Panc1 (cell line): Measurements from ENCODE around the gene SKAP1. TPM values are rescaled to one million over a fixed set of nuclear protein-coding genes. Genes with fewer than 3 reads are reported as not detected.
A peak's percentile ranks its signal among the peaks of the same experiment; 100 is the strongest.

Source experiments
- ATAC-seq: fragments of 200-7000 bp; cut with Tn5 transposase; 2 replicates; pipeline ENCODE4 v1.9.1; 2020; ENCODE audit warnings: mild to moderate bottlenecking, moderate library complexity
- BruUV-seq: library from RNA; stranded (reverse); fragments of 400-500 nt; replicated peaks from 2 replicates; lab custom pipeline; 2021; lab: Mats Ljungman, UMichigan
- CTCF ChIA-PET: fragments of 300-600 bp; sonication (Branson Sonifier 250); formaldehyde crosslinking; loops from one replicate; lab custom pipeline; 2022; ENCODE audit warnings: antibody characterized with exemption; lab: Charles Lee
- POLR2A ChIA-PET: fragments of 300-600 bp; sonication (Branson Sonifier 250); formaldehyde crosslinking; loops from one replicate; lab custom pipeline; 2022; ENCODE audit warnings: antibody characterized with exemption; lab: Charles Lee
- DNase-seq: peaks from one replicate; pipeline ENCODE4 v3.0.0-alpha.2; 2010; ENCODE audit warnings: low read depth, low spot score
- H3K27ac ChIP-seq: 2 replicates; pipeline ENCODE4 v1.5.1; 2011; ENCODE audit warnings: mild to moderate bottlenecking, low read length, inconsistent platforms
- H3K27me3 ChIP-seq: fragments of 200-500 bp; sonication (Bioruptor generic); 2 replicates; pipeline ENCODE4 v1.6.0; 2014; ENCODE audit warnings: low read length, inconsistent platforms; ENCODE audit not compliant: control insufficient read depth, insufficient read depth
- H3K36me3 ChIP-seq: fragments of 200-500 bp; sonication (Bioruptor generic); 2 replicates; pipeline ENCODE4 v1.5.1; 2014; ENCODE audit warnings: inconsistent platforms, mild to moderate bottlenecking, low read length, moderate library complexity; ENCODE audit not compliant: control insufficient read depth, insufficient read depth
- H3K4me1 ChIP-seq: 2 replicates; pipeline ENCODE4 v1.5.1; 2011; ENCODE audit warnings: inconsistent platforms, mild to moderate bottlenecking, low read length, moderate library complexity; ENCODE audit not compliant: control insufficient read depth, insufficient read depth
- H3K4me3 ChIP-seq, 2 experiments: 2 replicates each; pipeline ENCODE4 v1.5.1; 2011 to 2012; ENCODE audit warnings: low read depth in 2 of 2, low read length in 2 of 2, mild to moderate bottlenecking in 2 of 2, inconsistent platforms in 1 of 2, moderate library complexity in 1 of 2
- H3K9me3 ChIP-seq: fragments of 200-500 bp; sonication (Bioruptor generic); 2 replicates; pipeline ENCODE4 v1.5.1; 2014; ENCODE audit warnings: low read depth, mild to moderate bottlenecking, inconsistent platforms, low read length, moderate library complexity; ENCODE audit not compliant: control insufficient read depth, insufficient read depth
- POLR2AphosphoS5 ChIP-seq: IDR thresholded peaks from 2 replicates; pipeline ENCODE4 v1.6.1; 2012; ENCODE audit warnings: mild to moderate bottlenecking, low read depth, low read length, moderate library complexity
- SIN3A ChIP-seq: IDR thresholded peaks from 2 replicates; pipeline ENCODE4 v1.6.1; 2012; ENCODE audit warnings: low read depth, mild to moderate bottlenecking, low read length, moderate library complexity, borderline replicate concordance; ENCODE audit not compliant: insufficient read depth
- TCF7L2 ChIP-seq: IDR thresholded peaks from 2 replicates; pipeline ENCODE4 v1.6.1; 2011; ENCODE audit warnings: mild to moderate bottlenecking, low read depth, low read length, inconsistent platforms
- in situ Hi-C: cut with HindIII; loops from 2 replicates; pipeline ENCODE4 v1.10.0; 2016; ENCODE audit warnings: low sequenced_read_pairs, low pct_unique_long_range_greater_than_20kb
- intact Hi-C: fragments of 100-400 bp; cut with micrococcal nuclease; formaldehyde crosslinking; loops from one replicate; pipeline ENCODE4 v1.10.0; 2022; ENCODE audit not compliant: unreplicated experiment
- total RNA-seq: library from RNA; stranded (reverse); gene quantifications from one replicate; pipeline ENCODE4 v1.2.1, GENCODE V29; 2021; ENCODE audit not compliant: unreplicated experiment
- TF ChIP-seq, protein P1 (sequence below), 2 experiments: IDR thresholded peaks; 2 replicates each; pipeline ENCODE4 v1.6.1; 2011 to 2012; ENCODE audit warnings: low read depth in 2 of 2, control low read depth in 1 of 2, low read length in 1 of 2, mild to moderate bottlenecking in 1 of 2, moderate library complexity in 1 of 2; ENCODE audit not compliant: insufficient read depth in 1 of 2
- TF ChIP-seq, protein P2 (sequence below): fragments of 450-650 bp; IDR thresholded peaks from 2 replicates; pipeline ENCODE4 v1.5.1; 2017; ENCODE audit warnings: mild to moderate bottlenecking

Gene SKAP1
- total RNA-seq, 1 experiment from 2014 or later = 0.90 TPM

DNA sequence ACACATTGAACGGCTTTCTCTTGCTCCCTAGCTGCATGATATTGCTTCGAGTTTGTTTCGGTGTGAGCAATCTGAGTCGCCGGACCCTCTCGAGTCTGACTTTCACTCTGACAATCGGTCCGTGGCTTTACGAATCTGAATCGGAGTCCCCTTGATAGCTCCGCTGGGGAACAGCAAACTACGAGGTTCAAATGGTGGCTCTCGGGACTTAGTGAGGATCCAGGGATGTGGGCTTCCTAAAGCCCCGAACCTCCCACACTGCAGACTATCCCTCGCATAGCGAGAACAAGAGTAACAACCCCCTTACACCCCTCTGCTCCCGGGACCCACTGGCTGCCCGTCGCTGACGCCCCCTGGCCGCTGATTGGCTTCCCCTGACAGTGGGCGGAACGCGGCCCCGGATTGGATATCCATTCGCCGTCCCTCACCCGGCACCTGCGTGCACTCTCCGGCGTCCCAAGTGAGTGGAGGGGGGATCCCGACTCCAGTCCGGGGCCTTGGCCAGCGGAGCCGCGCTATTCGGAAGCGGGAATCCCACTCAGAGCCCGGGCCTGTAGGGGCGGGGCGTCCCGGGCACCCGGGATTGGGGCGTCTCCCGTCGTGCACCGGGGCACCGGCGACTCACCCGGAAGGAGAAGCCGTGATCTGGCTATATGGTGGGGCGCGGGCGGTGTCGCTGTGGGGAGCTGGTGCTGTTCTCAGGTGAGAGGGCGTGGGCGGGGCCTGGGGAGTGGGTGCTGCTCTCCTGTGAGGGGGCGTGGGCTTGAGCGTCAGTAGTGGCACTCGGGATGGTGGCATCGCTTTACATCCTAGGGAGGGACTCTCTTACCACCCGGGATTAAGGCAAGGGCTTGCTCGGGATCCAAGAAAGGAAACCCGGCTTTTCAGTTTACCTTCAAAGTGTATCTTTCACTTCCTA lies 322.6 kb downstream of the SKAP1 start, which contains the start of gene SNX11:
TSS of gene SNX11 (plus strand) at position 630 of the 919 bp plus-strand sequence. CDS start 4,278 bp downstream, outside the sequence.
- TF ChIP-seq, protein P1, sequence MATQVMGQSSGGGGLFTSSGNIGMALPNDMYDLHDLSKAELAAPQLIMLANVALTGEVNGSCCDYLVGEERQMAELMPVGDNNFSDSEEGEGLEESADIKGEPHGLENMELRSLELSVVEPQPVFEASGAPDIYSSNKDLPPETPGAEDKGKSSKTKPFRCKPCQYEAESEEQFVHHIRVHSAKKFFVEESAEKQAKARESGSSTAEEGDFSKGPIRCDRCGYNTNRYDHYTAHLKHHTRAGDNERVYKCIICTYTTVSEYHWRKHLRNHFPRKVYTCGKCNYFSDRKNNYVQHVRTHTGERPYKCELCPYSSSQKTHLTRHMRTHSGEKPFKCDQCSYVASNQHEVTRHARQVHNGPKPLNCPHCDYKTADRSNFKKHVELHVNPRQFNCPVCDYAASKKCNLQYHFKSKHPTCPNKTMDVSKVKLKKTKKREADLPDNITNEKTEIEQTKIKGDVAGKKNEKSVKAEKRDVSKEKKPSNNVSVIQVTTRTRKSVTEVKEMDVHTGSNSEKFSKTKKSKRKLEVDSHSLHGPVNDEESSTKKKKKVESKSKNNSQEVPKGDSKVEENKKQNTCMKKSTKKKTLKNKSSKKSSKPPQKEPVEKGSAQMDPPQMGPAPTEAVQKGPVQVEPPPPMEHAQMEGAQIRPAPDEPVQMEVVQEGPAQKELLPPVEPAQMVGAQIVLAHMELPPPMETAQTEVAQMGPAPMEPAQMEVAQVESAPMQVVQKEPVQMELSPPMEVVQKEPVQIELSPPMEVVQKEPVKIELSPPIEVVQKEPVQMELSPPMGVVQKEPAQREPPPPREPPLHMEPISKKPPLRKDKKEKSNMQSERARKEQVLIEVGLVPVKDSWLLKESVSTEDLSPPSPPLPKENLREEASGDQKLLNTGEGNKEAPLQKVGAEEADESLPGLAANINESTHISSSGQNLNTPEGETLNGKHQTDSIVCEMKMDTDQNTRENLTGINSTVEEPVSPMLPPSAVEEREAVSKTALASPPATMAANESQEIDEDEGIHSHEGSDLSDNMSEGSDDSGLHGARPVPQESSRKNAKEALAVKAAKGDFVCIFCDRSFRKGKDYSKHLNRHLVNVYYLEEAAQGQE (IDR thresholded peaks at IDR 0.05; ENCODE audit: insufficient read depth in 1 of 2, low read depth in 2 of 2, low read length in 1 of 2) = no peak
- TF ChIP-seq TCF7L2 (no peak), POLR2AphosphoS5 (no peak; the same call in 1 of the 2 replicates), SIN3A (0 out of 2 replicates have a peak, but pooled peaks have one; percentile 69)
- TF ChIP-seq, protein P2, sequence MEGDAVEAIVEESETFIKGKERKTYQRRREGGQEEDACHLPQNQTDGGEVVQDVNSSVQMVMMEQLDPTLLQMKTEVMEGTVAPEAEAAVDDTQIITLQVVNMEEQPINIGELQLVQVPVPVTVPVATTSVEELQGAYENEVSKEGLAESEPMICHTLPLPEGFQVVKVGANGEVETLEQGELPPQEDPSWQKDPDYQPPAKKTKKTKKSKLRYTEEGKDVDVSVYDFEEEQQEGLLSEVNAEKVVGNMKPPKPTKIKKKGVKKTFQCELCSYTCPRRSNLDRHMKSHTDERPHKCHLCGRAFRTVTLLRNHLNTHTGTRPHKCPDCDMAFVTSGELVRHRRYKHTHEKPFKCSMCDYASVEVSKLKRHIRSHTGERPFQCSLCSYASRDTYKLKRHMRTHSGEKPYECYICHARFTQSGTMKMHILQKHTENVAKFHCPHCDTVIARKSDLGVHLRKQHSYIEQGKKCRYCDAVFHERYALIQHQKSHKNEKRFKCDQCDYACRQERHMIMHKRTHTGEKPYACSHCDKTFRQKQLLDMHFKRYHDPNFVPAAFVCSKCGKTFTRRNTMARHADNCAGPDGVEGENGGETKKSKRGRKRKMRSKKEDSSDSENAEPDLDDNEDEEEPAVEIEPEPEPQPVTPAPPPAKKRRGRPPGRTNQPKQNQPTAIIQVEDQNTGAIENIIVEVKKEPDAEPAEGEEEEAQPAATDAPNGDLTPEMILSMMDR = no peak
- POLR2A ChIA-PET = interaction anchor here (0.5 to 1.0 kb wide), 4 partner anchors 12 to 254 kb away, joined by 3 read pairs; no protein-coding TSS in a partner anchor
- CTCF ChIA-PET = interaction anchor here (0.5 to 1.4 kb wide), 6 partner anchors 10 to 82 kb away, joined by 3 to 8 read pairs (median 4); no protein-coding TSS in a partner anchor
- Histone ChIP-seq H3K27ac (peak within 1 kb of the TSS; percentile 96), H3K4me3 (peak within 1 kb of the TSS; percentile 95 to 97), H3K36me3 (peaks cover 3% of the 10 kb centered on the region; the same call in 1 of the 2 replicates), H3K4me1 (peaks cover 5% of the 10 kb centered on the region; the same call in 1 of the 2 replicates), H3K9me3 (no peaks in the 10 kb centered on the region), H3K27me3 (no peaks in the 10 kb centered on the region)
- TSS peak; percentile 88 for BruUV-seq
- DNase-seq (peak; percentile 30), ATAC-seq (peak; percentile 99)
- in situ Hi-C loops (no loop called here), intact Hi-C loops (no loop called here)

DNA sequence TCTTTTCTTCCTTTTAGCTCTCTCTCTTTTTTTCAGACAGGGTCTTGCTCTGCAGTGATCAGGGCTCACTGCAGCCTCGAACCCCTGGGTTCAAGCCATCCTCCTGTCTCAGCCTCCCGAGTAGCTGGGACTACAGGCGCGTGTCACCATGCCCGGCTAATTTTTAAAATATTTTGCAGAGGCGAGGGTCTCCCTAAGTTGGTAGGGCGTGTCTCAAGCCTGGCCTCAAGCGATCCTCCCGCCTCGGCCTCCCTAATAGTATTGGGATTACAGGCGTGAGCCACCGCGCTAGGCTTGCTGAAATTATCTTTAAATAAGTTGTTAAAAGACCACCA lies 323.2 kb downstream of the SKAP1 start:
- intact Hi-C loops = no loop called here
- DNase-seq (no peak), ATAC-seq (peak; percentile 8)
- Histone ChIP-seq H3K27me3 (no peaks in the 10 kb centered on the region), H3K9me3 (no peaks in the 10 kb centered on the region), H3K4me1 (peaks cover 5% of the 10 kb centered on the region; the same call in 1 of the 2 replicates), H3K4me3 (peak overlapping the region; percentile 95 to 97), H3K36me3 (peaks cover 3% of the 10 kb centered on the region; the same call in 1 of the 2 replicates), H3K27ac (peak overlapping the region; percentile 96)
- in situ Hi-C loops = no loop called here
- TF ChIP-seq POLR2AphosphoS5 (no peak), SIN3A (no peak), TCF7L2 (no peak)
- TF ChIP-seq, protein P2 = no peak
- TF ChIP-seq, protein P1 (IDR thresholded peaks at IDR 0.05; ENCODE audit: insufficient read depth in 1 of 2, low read depth in 2 of 2, low read length in 1 of 2) = no peak
- POLR2A ChIA-PET = interaction anchor here (0.6 to 0.9 kb wide), 2 partner anchors 12 to 63 kb away, joined by 3 read pairs; no protein-coding TSS in a partner anchor
- TSS peak; percentile 98 for BruUV-seq
- CTCF ChIA-PET = interaction anchor here (0.8 kb wide), 1 partner anchor 25 kb away, joined by 3 read pairs; no protein-coding TSS in a partner anchor
